GM18507 (cell line): Measurements from ENCODE around the gene GNA12.
"Not testable (repeated sequence)": the region's sequence is repeated elsewhere in the genome, so short reads cannot be mapped to it uniquely, and the experiment has no call there.

Experiments
- DNase-seq: peaks from one replicate; pipeline ENCODE4 v3.0.0; 2011; ENCODE audit warnings: low read depth; ENCODE audit not compliant: insufficient read length; ENCODE audit errors: extremely low spot score
- FAIRE-seq: peaks from 2 replicates; lab custom pipeline; 2011; peaks lifted over from hg19 to GRCh38; lab: Jason Lieb, UNC

GNA12 gene

GRCh38 chr7:2866601-2867000, 22.5 kb upstream of the GNA12 start:
- no peak for DNase-seq
- FAIRE-seq = no peak

- DNase-seq = peak; percentile 55
- FAIRE-seq = peak; percentile 80
These were observed 21.0 kb upstream of the GNA12 start for GRCh38 chr7:2864999-2865670.

GRCh38 chr7:2864204-2864985, 20.3 kb upstream of the GNA12 start:
- no peak for FAIRE-seq

GRCh38 chr7:2863461-2864066, 19.5 kb upstream of the GNA12 start:
- peak; percentile 96 for FAIRE-seq
- peak; percentile 69 for DNase-seq

More at GRCh38 chr7:2864204-2864985, 20.3 kb upstream of the GNA12 start:
- DNase-seq = no peak

GRCh38 chr7:2862831-2863361, 18.8 kb upstream of the GNA12 start:
- FAIRE-seq (no peak), DNase-seq (no peak)

- DNase-seq = no peak
- no peak for FAIRE-seq
These were observed 17.4 kb upstream of the GNA12 start for GRCh38 chr7:2861509-2861908.

- DNase-seq (no peak), FAIRE-seq (no peak)
These were observed 16.6 kb upstream of the GNA12 start for GRCh38 chr7:2860627-2861133.

- DNase-seq = no peak
- FAIRE-seq = no peak
These were observed 15.8 kb upstream of the GNA12 start for GRCh38 chr7:2859952-2860351.

- DNase-seq (no peak), FAIRE-seq (no peak)
These were observed 14.5 kb upstream of the GNA12 start for GRCh38 chr7:2858621-2859020.

GRCh38 chr7:2856388-2857169, 12.5 kb upstream of the GNA12 start:
- no peak for DNase-seq
- no peak for FAIRE-seq

- FAIRE-seq (no peak), DNase-seq (no peak)
These were observed 11.3 kb upstream of the GNA12 start for GRCh38 chr7:2855386-2855785.

GRCh38 chr7:2853552-2853951, 9.4 kb upstream of the GNA12 start:
- not testable (repeated sequence) for FAIRE-seq, DNase-seq

GRCh38 chr7:2853147-2853546, 9.0 kb upstream of the GNA12 start:
- no peak for FAIRE-seq
- no peak for DNase-seq

GRCh38 chr7:2851497-2851896, 7.4 kb upstream of the GNA12 start:
- FAIRE-seq (no peak), DNase-seq (no peak)

- no peak for FAIRE-seq
- no peak for DNase-seq
These were observed 6.0 kb upstream of the GNA12 start for GRCh38 chr7:2849941-2850766.

- DNase-seq = no peak
- no peak for FAIRE-seq
These were observed 1.0 kb upstream of the GNA12 start for GRCh38 chr7:2845034-2845592.

- FAIRE-seq = no peak
- no peak for DNase-seq
These were observed 376 bp downstream of the GNA12 start for GRCh38 chr7:2843711-2844152.

GRCh38 chr7:2843191-2843685, 870 bp downstream of the GNA12 start:
- FAIRE-seq (no peak), DNase-seq (no peak)
